ENCODE measurements around the gene GSE1. TPM values are rescaled to one million over a fixed set of nuclear protein-coding genes. Genes with fewer than 3 reads are reported as not detected.

The GSE1 gene
- total and polyA plus RNA-seq, 2 donors from 2014 or later: 9.5 to 92.8 TPM

- peaks cover 7 to 14% (median 11%) of the 10 kb centered on the region in 3 donors for H3K4me1 ChIP-seq (ENCODE audit: control insufficient read depth in 2 of 3, insufficient read depth in 2 of 3, low read depth in 1 of 3, low read length in 3 of 3)
- H3K9me3 ChIP-seq (ENCODE audit: control insufficient read depth in 2 of 3, insufficient read depth in 1 of 3, low read length in 3 of 3): no peaks in the 10 kb centered on the region
- H3K27ac ChIP-seq (ENCODE audit: low read depth in 2 of 2, low read length in 2 of 2): no peak overlapping the region
- H3K36me3 ChIP-seq (ENCODE audit: control insufficient read depth in 2 of 3, insufficient read depth in 3 of 3, low read length in 3 of 3): no peaks in the 10 kb centered on the region
- H3K27me3 ChIP-seq (ENCODE audit: control insufficient read depth, insufficient read depth, low read length): no peaks in the 10 kb centered on the region
- DNase-seq (no peak), FAIRE-seq (no peak)
- intact Hi-C loops (cut with DNase I): no loop called here
- no peak for TF ChIP-seq CTCF (IDR thresholded peaks at IDR 0.05; ENCODE audit: borderline replicate concordance, extremely low read depth, insufficient read depth)
- no peak overlapping the region for H3K9ac ChIP-seq (ENCODE audit: low read length in 3 of 3)
- no peak overlapping the region for H3K4me3 ChIP-seq (ENCODE audit: low read length in 3 of 3)
Observed at GRCh38 chr16:85585711-85586110, 27.4 kb upstream of the GSE1 start.

DNA sequence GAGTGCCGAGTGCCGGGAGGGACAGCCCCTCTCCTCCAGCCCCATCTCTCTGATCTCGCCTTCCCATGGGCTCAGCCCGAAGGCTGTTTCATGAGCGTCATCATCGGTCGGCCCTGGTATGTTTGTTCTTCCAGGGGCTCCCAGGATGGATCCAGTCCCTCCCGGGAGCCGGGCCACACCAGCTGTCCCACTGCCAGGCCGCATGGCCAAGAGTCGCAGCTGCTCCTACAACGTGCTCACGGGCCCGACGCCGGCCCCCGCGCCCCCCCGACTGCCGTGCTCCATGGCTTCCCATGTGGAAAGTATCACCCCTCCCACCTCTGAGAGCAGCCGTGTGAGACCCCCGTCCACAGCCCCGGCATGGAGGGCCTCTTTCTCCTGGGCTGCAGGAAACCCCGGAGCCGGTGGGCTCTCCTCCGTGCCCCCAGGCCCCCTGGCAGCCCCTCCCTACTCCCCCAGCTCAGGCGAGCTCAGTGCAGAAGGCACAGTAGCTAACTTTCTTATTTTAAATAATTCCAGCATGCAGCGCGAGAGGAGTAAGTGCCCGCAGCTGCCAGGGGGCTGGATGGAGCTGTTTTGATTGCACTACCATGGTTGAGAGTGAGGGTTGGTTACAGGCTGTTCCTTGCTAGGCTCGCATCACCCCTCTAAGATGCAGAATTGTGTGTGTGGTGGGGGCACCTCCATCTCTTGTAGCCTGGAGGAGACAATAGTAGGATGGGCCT is 26.6 kb upstream of the GSE1 start:
- H3K9ac ChIP-seq (ENCODE audit: low read length in 3 of 3): no peak overlapping the region
- FAIRE-seq (no peak), DNase-seq (peak in 4 of 5 donors; percentile 83 to 90 (median 86))
- no peaks in the 10 kb centered on the region for H3K27me3 ChIP-seq (ENCODE audit: control insufficient read depth, insufficient read depth, low read length)
- no peak overlapping the region for H3K27ac ChIP-seq (ENCODE audit: low read depth in 2 of 2, low read length in 2 of 2)
- no peaks in the 10 kb centered on the region for H3K36me3 ChIP-seq (ENCODE audit: control insufficient read depth in 2 of 3, insufficient read depth in 3 of 3, low read length in 3 of 3)
- H3K4me3 ChIP-seq (ENCODE audit: low read length in 3 of 3): no peak overlapping the region
- no peaks in the 10 kb centered on the region for H3K9me3 ChIP-seq (ENCODE audit: control insufficient read depth in 2 of 3, insufficient read depth in 1 of 3, low read length in 3 of 3)
- H3K4me1 ChIP-seq (ENCODE audit: control insufficient read depth in 2 of 3, insufficient read depth in 2 of 3, low read depth in 1 of 3, low read length in 3 of 3): peaks cover 7 to 14% (median 11%) of the 10 kb centered on the region in 3 donors
- no peak for TF ChIP-seq CTCF (IDR thresholded peaks at IDR 0.05; ENCODE audit: borderline replicate concordance, extremely low read depth, insufficient read depth)
- intact Hi-C loops (cut with DNase I): no loop called here

- DNase-seq (peak in 3 of 5 donors; percentile 59 to 74 (median 64)), FAIRE-seq (no peak)
- Histone ChIP-seq H3K27ac (ENCODE audit: low read depth in 2 of 2, low read length in 2 of 2) (no peak overlapping the region), H3K9me3 (ENCODE audit: control insufficient read depth in 2 of 3, insufficient read depth in 1 of 3, low read length in 3 of 3) (no peaks in the 10 kb centered on the region), H3K9ac (ENCODE audit: low read length in 3 of 3) (no peak overlapping the region), H3K4me3 (ENCODE audit: low read length in 3 of 3) (no peak overlapping the region), H3K27me3 (ENCODE audit: control insufficient read depth, insufficient read depth, low read length) (no peaks in the 10 kb centered on the region), H3K36me3 (ENCODE audit: control insufficient read depth in 2 of 3, insufficient read depth in 3 of 3, low read length in 3 of 3) (no peaks in the 10 kb centered on the region), H3K4me1 (ENCODE audit: control insufficient read depth in 2 of 3, insufficient read depth in 2 of 3, low read depth in 1 of 3, low read length in 3 of 3) (peaks cover 4 to 9% (median 8%) of the 10 kb centered on the region in 3 donors)
- no peak for TF ChIP-seq CTCF (IDR thresholded peaks at IDR 0.05; ENCODE audit: borderline replicate concordance, extremely low read depth, insufficient read depth)
- intact Hi-C loops (cut with DNase I): no loop called here
Observed at GRCh38 chr16:85587762-85588556, 25.2 kb upstream of the GSE1 start.

Data from kidney (tissue), 14 donors.